GM12865 (cell line): ENCODE measurements around the gene SCNM1.

ENCODE experiments used
- DNase-seq: peaks from one replicate; pipeline ENCODE4 v3.0.0; 2010; ENCODE audit warnings: low read depth
- H3K4me3 ChIP-seq: 2 replicates; pipeline ENCODE4 v1.5.1; 2011; ENCODE audit warnings: mild to moderate bottlenecking, low read depth, low read length, control low read depth
- TF ChIP-seq, protein P1 (sequence below): IDR thresholded peaks from 2 replicates; pipeline ENCODE4 v1.5.1; 2011; ENCODE audit warnings: low read length, control low read depth, low read depth, inconsistent platforms; ENCODE audit not compliant: insufficient read depth; ENCODE audit errors: missing control alignments

The SCNM1 gene

DNA sequence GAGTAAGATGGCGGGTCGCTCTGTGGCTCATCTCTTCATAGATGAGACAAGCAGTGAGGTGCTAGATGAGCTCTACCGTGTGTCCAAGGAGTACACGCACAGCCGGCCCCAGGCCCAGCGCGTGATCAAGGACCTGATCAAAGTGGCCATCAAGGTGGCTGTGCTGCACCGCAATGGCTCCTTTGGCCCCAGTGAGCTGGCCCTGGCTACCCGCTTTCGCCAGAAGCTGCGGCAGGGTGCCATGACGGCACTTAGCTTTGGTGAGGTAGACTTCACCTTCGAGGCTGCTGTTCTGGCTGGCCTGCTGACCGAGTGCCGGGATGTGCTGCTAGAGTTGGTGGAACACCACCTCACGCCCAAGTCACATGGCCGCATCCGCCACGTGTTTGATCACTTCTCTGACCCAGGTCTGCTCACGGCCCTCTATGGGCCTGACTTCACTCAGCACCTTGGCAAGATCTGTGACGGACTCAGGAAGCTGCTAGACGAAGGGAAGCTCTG is 7.1 kb upstream of the SCNM1 start:
- TF ChIP-seq, protein P1, sequence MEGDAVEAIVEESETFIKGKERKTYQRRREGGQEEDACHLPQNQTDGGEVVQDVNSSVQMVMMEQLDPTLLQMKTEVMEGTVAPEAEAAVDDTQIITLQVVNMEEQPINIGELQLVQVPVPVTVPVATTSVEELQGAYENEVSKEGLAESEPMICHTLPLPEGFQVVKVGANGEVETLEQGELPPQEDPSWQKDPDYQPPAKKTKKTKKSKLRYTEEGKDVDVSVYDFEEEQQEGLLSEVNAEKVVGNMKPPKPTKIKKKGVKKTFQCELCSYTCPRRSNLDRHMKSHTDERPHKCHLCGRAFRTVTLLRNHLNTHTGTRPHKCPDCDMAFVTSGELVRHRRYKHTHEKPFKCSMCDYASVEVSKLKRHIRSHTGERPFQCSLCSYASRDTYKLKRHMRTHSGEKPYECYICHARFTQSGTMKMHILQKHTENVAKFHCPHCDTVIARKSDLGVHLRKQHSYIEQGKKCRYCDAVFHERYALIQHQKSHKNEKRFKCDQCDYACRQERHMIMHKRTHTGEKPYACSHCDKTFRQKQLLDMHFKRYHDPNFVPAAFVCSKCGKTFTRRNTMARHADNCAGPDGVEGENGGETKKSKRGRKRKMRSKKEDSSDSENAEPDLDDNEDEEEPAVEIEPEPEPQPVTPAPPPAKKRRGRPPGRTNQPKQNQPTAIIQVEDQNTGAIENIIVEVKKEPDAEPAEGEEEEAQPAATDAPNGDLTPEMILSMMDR = no peak
- H3K4me3 ChIP-seq = no peak overlapping the region

DNA sequence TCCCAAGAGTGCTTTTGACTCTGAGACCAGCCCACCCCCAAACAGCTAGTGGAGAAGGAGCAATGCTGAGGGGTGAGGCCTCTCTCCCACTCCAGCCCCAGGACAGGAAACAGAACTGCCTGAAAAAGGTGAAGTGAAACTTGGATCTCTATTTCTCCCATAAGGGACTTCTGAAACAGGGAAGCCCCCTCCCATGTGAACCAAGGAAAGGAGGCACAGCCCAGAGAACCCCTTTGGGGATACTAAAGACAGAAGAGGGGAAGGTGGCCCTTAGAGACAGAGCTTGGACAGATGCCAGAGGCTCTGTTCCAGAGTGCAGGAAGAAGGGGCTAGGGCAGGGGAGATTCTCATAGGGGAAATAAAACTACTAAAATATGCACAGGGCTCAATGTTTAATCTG is 6.6 kb upstream of the SCNM1 start:
- TF ChIP-seq, protein P1 = no peak

More for the DNA sequence above, 7.1 kb upstream of the SCNM1 start:
- no peak for DNase-seq

DNA sequence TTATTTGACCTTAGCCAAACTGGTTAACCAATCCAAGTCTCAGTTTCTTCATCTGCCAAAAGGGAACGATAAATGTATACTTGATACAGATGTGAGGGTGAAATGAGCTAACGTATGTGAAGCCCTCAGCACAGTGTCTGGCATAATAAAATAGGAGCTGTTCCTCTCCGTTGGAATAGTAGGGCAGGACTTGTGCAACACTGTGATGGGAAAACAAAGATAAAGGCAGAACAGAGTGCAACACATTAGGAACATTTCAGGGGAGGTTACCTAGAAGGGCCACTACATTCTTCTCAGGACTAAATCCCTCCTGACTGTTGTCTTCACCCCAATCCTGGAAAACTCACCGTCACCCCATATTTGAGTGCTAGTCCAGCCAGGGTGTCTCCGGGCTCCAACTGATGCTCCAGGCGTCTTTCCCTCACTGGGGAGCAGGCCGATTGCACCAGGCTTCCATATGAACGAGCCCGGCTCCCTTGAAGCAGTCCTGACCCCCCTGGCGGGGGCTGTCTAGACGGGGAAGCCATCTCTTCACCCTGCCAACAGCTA is 1.1 kb upstream of the SCNM1 start:
- no peak for DNase-seq
- peak overlapping the region; percentile 71 for H3K4me3 ChIP-seq
- TF ChIP-seq, protein P1 = no peak

More for the DNA sequence above, 6.6 kb upstream of the SCNM1 start:
- no peak for DNase-seq
- no peak overlapping the region for H3K4me3 ChIP-seq

DNA sequence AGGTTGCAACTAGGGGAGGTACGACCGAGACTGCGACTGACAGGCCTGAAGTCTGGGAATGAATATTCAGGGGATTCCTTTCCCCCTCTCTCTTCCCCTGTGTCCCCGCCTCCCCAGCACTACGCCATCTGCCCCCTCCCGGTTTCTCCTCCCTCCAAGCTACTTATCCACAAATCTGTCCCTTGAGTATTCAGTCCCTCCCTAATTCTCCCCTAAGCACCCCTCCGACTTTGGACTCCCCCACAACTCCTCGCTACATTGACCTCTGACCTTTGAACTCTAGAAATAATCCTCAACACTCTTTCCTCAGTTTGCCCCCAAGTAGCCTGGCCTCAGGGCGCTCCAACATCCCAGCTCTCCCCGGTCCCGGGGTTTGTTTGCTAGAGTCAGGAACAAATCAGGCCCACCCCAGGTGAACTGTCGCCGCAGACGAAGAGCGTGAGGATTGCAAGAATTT is 635 bp upstream of the SCNM1 start:
- H3K4me3 ChIP-seq = peak overlapping the region; percentile 71
- TF ChIP-seq, protein P1 = no peak
- DNase-seq = peak; percentile 32

DNA sequence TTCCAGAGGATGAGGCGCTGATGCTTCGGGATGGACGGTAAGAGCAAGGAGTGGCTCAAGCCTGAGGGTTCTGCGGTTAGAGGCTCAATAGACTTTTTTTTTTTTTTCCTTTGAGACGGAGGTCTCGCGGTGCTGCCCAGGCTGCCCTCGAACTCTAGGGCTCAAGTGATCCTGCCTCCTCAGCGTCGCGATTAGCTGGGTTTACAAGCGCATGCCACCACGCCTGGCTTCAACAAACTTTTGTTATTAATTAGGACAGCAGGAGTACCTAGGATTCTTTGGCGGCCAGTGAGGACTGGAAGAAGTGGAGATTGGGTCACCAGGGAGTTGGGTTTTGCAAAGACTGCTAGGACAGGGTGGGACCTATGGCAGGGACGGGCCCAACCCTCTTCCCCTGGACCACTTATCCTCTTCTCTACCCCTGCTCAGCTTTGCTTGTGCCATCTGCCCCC is 587 bp downstream of the SCNM1 start:
- DNase-seq = peak; percentile 40
- TF ChIP-seq, protein P1 = no peak
- peak overlapping the region; percentile 98 for H3K4me3 ChIP-seq

DNA sequence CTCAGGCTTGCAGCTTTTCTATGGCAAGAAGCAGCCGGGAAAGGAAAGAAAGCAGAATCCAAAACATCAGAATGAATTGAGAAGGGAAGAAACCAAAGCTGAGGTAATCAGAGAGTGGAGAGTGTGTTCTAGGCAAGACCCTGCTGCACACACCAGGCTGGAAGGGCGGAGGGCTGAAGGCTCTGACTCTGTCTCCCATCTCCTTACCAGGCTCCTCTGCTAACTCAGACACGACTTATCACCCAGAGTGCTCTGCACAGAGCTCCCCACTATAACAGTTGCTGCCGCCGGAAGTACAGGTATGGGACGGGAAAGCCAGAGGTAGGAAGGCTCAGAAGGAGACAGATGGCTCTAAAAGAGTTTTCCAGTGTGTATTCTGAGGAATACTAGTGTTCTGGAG is 1.2 kb downstream of the SCNM1 start:
- TF ChIP-seq, protein P1 = no peak
- peak overlapping the region; percentile 98 for H3K4me3 ChIP-seq
- no peak for DNase-seq

DNA sequence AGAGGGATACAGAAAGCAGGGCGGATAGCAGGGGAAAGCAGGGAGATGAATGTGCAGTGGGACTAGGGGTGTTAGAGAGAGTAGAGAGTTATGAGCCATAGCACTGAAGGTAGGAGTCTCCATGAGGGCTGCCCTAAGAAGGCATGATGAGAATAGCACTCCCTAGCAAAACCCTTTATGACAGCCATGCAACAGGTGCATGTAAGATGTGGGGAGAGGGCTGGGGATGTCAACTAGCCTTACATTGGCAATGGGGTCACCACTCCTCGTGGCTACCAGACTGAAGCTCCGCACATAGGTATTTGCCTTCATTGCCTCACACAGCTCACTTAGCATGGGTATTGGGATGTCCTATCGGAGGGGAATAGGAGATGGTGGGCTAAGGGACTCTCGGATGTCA is 5.2 kb downstream of the SCNM1 start:
- no peak overlapping the region for H3K4me3 ChIP-seq
- DNase-seq = no peak
- TF ChIP-seq, protein P1 = no peak
